NT2/D1 (cell line): Measurements from ENCODE around the gene GNPAT.
"Not testable (repeated sequence)": the region's sequence is repeated elsewhere in the genome, so short reads cannot be mapped to it uniquely, and the experiment has no call there.

Experiments used
- DNase-seq: peaks from one replicate; pipeline ENCODE4 v3.0.0-alpha.2; 2011; ENCODE audit warnings: low read depth, low spot score
- H3K27me3 ChIP-seq: 2 replicates; pipeline ENCODE4 v1.6.0; 2011; ENCODE audit warnings: mild to moderate bottlenecking; ENCODE audit not compliant: insufficient read length, insufficient read depth
- H3K36me3 ChIP-seq: 2 replicates; pipeline ENCODE4 v1.6.1; 2011; ENCODE audit warnings: mild to moderate bottlenecking, low read length, mixed read lengths; ENCODE audit not compliant: insufficient read depth, insufficient read length
- H3K4me1 ChIP-seq: 2 replicates; pipeline ENCODE4 v1.5.1; 2011; ENCODE audit not compliant: insufficient read depth, insufficient read length
- H3K4me3 ChIP-seq: 2 replicates; pipeline ENCODE4 v1.5.1; 2011; ENCODE audit warnings: low read depth; ENCODE audit not compliant: insufficient read length
- H3K9ac ChIP-seq: 2 replicates; pipeline ENCODE4 v1.6.0; 2011; ENCODE audit warnings: low read depth; ENCODE audit not compliant: insufficient read length
- H3K9me3 ChIP-seq: 2 replicates; pipeline ENCODE4 v1.5.1; 2011; ENCODE audit warnings: mild to moderate bottlenecking, low read length; ENCODE audit not compliant: insufficient read depth
- SUZ12 ChIP-seq: IDR thresholded peaks from 2 replicates; pipeline ENCODE4 v1.6.1; 2011; ENCODE audit not compliant: insufficient read length, insufficient read depth; ENCODE audit errors: extremely low read depth
- YY1 ChIP-seq: IDR thresholded peaks from 2 replicates; pipeline ENCODE4 v1.6.1; 2011; ENCODE audit not compliant: insufficient read length, insufficient read depth
- ZNF274 ChIP-seq: IDR thresholded peaks from 2 replicates; pipeline ENCODE4 v1.6.1; 2011; ENCODE audit warnings: mild to moderate bottlenecking, low read depth, low read length

The GNPAT gene

DNA sequence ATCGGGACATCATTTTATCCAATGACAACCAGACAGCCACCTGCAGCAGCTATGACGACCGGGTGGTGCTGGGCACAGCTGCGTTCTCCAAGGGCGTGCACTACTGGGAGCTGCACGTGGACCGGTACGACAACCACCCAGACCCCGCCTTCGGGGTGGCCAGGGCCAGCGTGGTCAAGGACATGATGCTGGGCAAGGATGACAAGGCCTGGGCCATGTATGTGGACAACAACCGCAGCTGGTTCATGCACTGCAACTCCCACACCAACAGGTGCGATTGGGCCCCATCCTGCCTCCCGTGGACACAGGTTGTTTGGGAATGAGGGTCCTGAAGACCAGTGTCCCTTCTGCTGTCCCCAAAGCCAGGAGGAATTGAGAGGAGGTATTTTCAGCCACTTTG, 32.0 kb upstream of the GNPAT start:
- DNase-seq = no peak
- H3K27me3 ChIP-seq = peaks cover 76% of the 10 kb centered on the region
- no peaks in the 10 kb centered on the region for H3K9me3 ChIP-seq
- no peak overlapping the region for H3K9ac ChIP-seq
- no peaks in the 10 kb centered on the region for H3K36me3 ChIP-seq
- TF ChIP-seq SUZ12 (no peak), ZNF274 (no peak), YY1 (no peak)
- peaks cover 12% of the 10 kb centered on the region for H3K4me1 ChIP-seq
- no peak overlapping the region for H3K4me3 ChIP-seq

DNA sequence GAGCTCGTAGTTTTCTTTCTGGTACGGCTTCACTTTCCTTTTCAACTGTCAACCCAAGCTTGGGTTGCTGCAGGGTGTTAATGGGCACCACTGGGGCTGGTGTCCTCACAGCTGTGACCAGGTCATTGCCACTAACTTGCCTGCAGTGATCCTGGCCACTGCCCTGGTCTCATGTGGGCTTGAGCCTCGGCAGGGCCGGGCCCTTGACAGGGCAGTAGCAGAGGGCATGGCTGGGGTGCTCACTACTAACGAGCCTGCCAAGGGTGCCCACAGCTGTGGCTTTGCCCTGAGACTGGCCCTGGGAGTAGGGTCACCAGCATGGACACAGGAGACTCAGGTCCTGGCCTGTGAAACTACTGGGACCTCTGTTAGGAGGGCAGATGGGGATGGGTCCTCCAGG, 31.5 kb upstream of the GNPAT start:
- Histone ChIP-seq H3K4me3 (no peak overlapping the region), H3K36me3 (no peaks in the 10 kb centered on the region), H3K4me1 (peaks cover 12% of the 10 kb centered on the region), H3K27me3 (peaks cover 75% of the 10 kb centered on the region), H3K9me3 (no peaks in the 10 kb centered on the region), H3K9ac (no peak overlapping the region)
- TF ChIP-seq SUZ12 = no peak
- no peak for TF ChIP-seq YY1
- no peak for TF ChIP-seq ZNF274
- DNase-seq = no peak

DNA sequence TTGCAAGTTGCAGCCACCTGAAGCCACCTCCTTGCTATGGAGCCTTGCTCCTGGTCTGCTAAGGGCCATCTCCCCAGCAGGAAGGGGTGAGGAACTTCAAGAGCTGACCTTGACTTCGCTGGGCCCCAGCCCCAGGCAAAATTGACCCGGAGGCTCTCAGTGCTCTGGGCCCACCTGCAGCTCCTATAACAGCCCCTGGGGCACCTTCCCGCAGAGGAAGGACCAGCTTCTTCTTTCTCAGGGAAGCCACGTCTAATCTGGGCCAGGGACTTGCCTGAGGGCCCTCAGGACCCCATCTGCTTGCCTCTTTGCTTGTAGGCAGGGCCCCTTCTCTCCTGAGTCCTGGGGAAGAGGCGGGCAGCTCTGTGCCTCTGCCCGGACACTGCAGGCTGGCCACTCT, 30.9 kb upstream of the GNPAT start:
- no peaks in the 10 kb centered on the region for H3K36me3 ChIP-seq
- DNase-seq = no peak
- H3K9ac ChIP-seq = no peak overlapping the region
- H3K4me3 ChIP-seq = no peak overlapping the region
- no peak for TF ChIP-seq ZNF274
- no peak for TF ChIP-seq YY1
- no peak for TF ChIP-seq SUZ12
- H3K4me1 ChIP-seq = peaks cover 14% of the 10 kb centered on the region
- no peaks in the 10 kb centered on the region for H3K9me3 ChIP-seq
- H3K27me3 ChIP-seq = peaks cover 75% of the 10 kb centered on the region

DNA sequence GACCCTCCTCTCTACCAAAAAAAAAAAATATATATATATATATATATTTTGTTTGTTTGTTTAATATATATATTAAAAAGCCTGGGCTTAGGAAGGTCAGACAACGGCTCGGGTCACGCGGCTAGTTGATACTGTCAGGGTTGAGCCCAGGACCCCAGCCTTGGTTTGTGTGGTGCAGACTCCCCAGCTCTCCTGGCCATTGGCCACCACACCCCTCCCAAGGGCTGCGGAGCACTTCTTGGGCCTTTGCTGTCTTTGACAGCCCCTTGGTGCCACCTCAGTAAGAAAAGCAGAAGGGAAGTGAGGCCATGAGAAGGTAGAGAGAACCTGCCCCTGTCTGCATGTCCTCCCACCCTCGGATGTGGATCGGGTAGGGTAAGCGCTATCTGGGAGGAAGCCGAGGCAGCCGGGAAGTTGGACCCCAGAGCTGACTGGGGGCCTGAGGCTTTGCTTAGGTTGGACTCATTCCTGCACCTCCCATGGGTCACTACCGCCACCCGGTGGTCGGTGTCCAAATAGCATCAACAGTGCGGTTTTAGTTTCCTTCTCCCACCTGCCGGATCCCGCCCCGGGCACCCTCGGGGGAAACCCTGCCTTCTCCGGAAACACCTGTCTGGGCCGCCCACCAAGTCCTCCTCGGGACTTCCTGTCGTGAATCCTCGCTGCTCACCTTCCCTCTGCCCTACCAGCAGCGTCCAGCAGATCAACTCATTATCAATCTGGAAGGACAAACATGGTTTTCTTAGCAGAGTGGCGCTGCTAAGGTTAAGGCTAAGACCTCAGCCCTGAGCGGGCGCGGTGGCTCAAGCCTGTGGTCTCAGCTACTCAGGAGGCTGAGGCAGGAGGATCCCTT, 29.8 kb upstream of the GNPAT start:
- Histone ChIP-seq H3K9ac (peak overlapping the region; percentile 44), H3K36me3 (no peaks in the 10 kb centered on the region), H3K4me1 (peaks cover 18% of the 10 kb centered on the region), H3K27me3 (peaks cover 79% of the 10 kb centered on the region), H3K9me3 (no peaks in the 10 kb centered on the region), H3K4me3 (peak overlapping the region; percentile 20)
- DNase-seq = peak; percentile 82
- no peak for TF ChIP-seq ZNF274
- TF ChIP-seq SUZ12 = no peak
- no peak for TF ChIP-seq YY1

DNA sequence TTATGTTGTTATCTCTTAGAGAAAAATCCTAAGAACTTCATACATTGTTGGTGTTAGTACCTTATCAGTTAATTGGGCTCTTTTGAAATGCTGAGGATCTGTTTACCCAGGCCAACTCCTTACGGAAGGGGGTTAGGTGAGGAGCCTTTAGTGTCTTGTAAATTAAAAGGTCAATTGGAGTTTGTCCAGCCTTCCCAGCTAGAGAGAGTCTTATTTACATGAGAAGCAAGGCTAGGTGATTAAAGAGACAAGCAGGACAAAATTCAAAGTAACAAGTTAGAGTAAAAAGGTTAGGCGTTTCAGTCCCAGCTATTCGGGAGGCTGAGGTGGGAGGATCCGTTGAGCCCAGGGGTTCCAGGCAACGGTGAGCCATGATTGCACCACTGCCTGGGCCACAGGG, 28.7 kb upstream of the GNPAT start:
- not testable (repeated sequence) for H3K36me3 ChIP-seq, H3K9me3 ChIP-seq, H3K9ac ChIP-seq, H3K4me3 ChIP-seq
- peak; percentile 66 for DNase-seq
- peaks cover 79% of the 10 kb centered on the region for H3K27me3 ChIP-seq
- H3K4me1 ChIP-seq = peaks cover 18% of the 10 kb centered on the region

DNA sequence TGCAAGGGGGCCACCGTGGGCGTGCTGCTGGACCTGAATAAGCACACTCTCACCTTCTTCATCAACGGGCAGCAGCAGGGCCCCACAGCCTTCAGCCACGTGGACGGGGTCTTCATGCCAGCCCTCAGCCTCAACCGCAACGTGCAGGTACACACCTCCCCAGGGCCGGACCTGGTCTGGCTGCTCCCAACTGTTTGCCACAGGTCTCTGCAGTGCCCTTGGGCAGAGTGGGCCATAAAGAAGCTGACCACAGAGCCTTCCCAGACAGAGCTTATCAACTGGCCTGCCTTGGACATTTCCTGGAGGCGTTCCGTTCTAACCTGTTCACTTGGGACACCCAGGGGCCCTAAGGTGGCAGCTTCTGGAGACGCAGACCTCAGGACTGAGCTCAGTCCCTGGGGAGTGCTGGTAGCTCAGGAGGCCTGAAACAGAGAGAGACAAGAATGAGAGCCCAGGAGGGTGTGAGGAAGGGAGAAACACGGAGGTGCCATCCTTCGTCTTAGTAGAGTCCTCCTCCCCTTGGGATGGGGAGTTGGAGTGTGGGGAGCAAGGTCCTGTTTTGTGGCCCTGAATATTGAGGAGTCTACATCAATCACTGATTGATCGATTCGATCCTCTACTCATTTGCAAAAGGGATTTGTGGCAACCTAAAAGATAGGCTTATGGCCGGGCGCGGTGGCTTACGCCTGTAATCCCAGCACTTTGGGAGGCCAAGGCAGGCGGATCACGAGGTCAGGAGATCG, 27.0 kb upstream of the GNPAT start:
- TF ChIP-seq YY1 (no peak), ZNF274 (no peak), SUZ12 (no peak)
- Histone ChIP-seq H3K27me3 (peaks cover 81% of the 10 kb centered on the region), H3K9me3 (no peaks in the 10 kb centered on the region), H3K4me3 (no peak overlapping the region), H3K4me1 (peaks cover 18% of the 10 kb centered on the region), H3K9ac (no peak overlapping the region), H3K36me3 (no peaks in the 10 kb centered on the region)
- DNase-seq = no peak

DNA sequence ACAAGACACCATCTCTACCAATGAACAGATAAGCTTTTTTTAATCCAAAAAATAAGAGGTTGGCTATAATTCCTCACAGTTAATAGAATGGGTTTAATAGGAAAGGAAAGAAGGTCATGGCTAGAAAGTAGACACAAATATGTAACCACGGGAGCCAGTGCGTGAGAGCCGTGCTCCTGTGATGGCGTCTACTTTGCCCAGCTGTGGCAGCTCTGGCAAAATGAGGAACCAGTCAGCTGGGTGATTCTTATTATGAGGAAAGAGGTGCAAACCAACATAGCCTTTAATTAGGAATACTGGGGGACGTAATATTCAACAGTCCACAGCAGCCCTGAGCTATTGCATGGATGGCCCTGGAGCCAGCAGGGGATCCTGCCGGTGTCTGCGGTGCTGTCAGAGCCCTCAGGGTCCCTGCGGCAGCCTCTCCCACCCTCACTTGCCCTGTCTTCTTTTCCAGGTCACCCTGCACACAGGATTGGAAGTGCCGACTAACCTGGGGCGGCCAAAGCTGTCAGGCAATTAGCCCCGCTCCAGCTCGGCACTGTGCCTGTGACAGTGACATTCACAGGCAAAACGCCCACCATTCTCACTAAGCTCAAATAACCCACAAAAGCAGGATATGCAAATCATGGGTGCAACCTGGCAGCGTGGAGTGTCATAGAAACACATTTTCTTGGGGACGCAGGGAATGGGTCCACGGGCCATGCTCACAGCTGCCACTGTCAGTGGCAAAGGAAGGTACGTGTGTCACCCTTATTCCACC, 25.9 kb upstream of the GNPAT start:
- Histone ChIP-seq H3K9me3 (no peaks in the 10 kb centered on the region), H3K36me3 (no peaks in the 10 kb centered on the region), H3K9ac (no peak overlapping the region), H3K4me1 (peaks cover 13% of the 10 kb centered on the region), H3K27me3 (peaks cover 74% of the 10 kb centered on the region), H3K4me3 (no peak overlapping the region)
- no peak for DNase-seq
- no peak for TF ChIP-seq YY1
- TF ChIP-seq SUZ12 = no peak
- no peak for TF ChIP-seq ZNF274
